GM12873 (cell line): ENCODE data around the gene TAX1BP3.

Experiments
- CTCF ChIP-seq: IDR thresholded peaks from 2 replicates; pipeline ENCODE4 v1.5.1; 2012; ENCODE audit warnings: low read depth, mild to moderate bottlenecking, moderate library complexity, low read length, control low read depth; ENCODE audit not compliant: insufficient read depth; ENCODE audit errors: missing control alignments

Gene TAX1BP3

DNA sequence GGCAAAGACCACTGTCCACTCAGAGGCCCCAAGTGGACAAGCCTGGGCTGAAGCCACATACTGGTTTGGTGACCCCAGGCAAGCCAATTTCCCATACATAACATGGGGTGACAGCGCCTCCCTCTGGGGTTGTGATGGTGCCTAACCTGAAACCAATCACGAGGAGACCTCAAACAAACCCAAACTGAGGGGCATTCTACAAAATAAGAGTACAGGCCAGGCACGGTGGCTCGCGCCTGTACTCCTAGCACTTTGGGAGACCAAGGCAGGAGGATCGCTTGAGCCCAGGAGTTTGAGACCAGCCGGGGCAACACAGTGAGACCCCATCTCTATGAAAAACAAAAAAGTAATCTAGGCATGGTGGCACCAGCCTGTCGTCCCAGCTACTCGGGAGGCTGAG is 24.0 kb upstream of the TAX1BP3 start:
- TF ChIP-seq CTCF = peak; percentile 25

GRCh38 chr17:3691617-3692067 is 23.3 kb upstream of the TAX1BP3 start:
- peak; percentile 31 for TF ChIP-seq CTCF

- TF ChIP-seq CTCF = no peak
Measured at GRCh38 chr17:3690094-3690715, 21.8 kb upstream of the TAX1BP3 start.

- no peak for TF ChIP-seq CTCF
Measured at GRCh38 chr17:3689262-3690093, 21.1 kb upstream of the TAX1BP3 start.

- TF ChIP-seq CTCF = no peak
Measured at GRCh38 chr17:3688852-3689261, 20.5 kb upstream of the TAX1BP3 start.

- TF ChIP-seq CTCF = no peak
Measured at GRCh38 chr17:3688027-3688553, 19.7 kb upstream of the TAX1BP3 start.

DNA sequence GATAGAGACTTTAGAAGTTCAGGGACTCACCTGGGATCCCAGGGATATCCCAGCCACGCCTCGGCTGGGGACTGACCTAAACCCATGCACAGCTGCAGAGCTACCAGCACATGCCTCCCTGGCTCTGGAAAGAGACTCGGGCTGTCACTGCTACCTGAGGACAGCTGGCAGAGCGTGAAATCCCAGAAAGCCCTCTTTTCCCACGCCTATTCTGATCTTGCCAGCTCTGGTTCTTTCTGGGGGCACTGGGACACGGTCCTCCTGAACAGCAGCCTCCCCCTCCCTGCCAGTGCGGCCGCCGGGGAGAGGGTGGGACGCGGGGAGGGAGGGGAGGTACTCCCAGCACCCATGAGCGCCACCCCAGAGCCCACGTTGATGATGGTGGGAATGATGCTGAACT is 16.8 kb upstream of the TAX1BP3 start:
- TF ChIP-seq CTCF = no peak
